ENCODE results near the gene TLE5.

Gene TLE5

DNA sequence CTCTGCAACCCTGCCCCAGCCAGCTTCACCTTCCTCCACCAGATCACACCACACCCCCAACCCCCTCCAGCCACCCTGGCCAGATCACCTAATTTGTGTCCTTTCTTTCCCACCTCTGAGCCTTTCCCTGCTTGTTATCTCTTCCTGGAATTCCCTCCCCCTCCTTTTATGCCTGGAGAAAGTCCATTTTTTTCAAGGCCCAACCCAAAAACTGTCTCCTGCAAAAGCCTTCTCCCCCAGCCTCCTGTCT is 28.0 kb downstream of the TLE5 start:
- no peak for TF ChIP-seq ZFX (IDR thresholded peaks at IDR 0.05; ENCODE audit: borderline replicate concordance)
- TF ChIP-seq, protein P1, sequence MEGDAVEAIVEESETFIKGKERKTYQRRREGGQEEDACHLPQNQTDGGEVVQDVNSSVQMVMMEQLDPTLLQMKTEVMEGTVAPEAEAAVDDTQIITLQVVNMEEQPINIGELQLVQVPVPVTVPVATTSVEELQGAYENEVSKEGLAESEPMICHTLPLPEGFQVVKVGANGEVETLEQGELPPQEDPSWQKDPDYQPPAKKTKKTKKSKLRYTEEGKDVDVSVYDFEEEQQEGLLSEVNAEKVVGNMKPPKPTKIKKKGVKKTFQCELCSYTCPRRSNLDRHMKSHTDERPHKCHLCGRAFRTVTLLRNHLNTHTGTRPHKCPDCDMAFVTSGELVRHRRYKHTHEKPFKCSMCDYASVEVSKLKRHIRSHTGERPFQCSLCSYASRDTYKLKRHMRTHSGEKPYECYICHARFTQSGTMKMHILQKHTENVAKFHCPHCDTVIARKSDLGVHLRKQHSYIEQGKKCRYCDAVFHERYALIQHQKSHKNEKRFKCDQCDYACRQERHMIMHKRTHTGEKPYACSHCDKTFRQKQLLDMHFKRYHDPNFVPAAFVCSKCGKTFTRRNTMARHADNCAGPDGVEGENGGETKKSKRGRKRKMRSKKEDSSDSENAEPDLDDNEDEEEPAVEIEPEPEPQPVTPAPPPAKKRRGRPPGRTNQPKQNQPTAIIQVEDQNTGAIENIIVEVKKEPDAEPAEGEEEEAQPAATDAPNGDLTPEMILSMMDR (IDR thresholded peaks at IDR 0.05): no peak
- peak overlapping the region; percentile 89 for H3K27ac ChIP-seq

DNA sequence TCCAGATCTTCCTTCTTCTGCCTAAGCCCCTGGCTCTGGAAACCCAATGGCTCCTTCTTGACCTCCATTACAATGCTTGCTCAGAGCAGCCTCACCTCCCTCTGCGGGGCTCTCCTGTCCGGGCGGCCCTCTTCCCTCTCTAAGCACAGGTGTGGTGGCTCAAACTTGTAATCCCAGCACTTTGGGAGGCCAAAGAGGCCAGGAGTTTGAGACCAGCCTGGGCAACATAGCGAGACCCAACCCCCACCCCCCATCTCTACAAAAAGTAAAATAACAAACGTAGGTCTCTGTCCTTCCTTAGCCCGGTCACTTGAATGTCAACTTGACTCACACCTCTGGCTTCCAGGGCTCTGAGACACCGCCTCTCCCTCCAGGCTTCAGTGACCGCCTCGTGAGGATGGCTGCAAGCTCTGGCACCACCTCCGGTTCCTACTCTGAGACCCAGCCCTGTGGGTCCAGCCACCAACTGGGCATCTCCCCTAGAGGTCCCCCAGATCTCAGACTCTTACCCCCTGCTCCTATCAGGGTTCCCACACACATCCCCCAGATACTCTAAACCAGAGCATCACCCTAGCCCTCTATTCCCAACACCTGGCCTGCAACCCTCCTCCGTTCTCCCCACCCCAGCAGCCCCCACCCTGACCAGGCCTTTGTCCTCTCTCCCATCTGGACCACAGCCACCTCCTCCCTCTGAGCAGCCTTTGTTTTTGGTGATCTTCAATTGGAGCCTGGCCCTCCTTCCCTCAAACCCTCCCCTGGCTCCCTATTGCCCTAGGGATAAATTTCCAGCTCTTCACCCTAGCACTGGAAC is 28.5 kb downstream of the TLE5 start:
- H3K27ac ChIP-seq: no peak overlapping the region; the same call in 1 of the 2 replicates

DNA sequence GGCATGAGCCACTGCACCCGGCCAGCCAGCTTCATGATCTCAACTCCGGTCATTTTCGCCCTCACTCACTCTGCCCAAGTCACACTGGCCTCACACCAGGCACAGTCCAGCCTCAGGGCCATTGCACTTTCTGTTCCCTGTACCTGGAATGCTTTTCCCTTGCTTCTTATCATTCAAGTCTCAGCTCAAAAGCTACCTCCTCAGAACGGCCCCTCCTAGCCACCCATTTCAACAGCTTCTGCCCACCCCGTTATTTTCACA is 30.8 kb downstream of the TLE5 start:
- TF ChIP-seq, protein P1 (IDR thresholded peaks at IDR 0.05): no peak
- TF ChIP-seq ZFX (IDR thresholded peaks at IDR 0.05; ENCODE audit: borderline replicate concordance): no peak
- peak overlapping the region; percentile 46 for H3K27ac ChIP-seq

More for the DNA sequence above, 28.5 kb downstream of the TLE5 start:
- TF ChIP-seq, protein P1 (IDR thresholded peaks at IDR 0.05): no peak
- TF ChIP-seq ZFX (IDR thresholded peaks at IDR 0.05; ENCODE audit: borderline replicate concordance): no peak

DNA sequence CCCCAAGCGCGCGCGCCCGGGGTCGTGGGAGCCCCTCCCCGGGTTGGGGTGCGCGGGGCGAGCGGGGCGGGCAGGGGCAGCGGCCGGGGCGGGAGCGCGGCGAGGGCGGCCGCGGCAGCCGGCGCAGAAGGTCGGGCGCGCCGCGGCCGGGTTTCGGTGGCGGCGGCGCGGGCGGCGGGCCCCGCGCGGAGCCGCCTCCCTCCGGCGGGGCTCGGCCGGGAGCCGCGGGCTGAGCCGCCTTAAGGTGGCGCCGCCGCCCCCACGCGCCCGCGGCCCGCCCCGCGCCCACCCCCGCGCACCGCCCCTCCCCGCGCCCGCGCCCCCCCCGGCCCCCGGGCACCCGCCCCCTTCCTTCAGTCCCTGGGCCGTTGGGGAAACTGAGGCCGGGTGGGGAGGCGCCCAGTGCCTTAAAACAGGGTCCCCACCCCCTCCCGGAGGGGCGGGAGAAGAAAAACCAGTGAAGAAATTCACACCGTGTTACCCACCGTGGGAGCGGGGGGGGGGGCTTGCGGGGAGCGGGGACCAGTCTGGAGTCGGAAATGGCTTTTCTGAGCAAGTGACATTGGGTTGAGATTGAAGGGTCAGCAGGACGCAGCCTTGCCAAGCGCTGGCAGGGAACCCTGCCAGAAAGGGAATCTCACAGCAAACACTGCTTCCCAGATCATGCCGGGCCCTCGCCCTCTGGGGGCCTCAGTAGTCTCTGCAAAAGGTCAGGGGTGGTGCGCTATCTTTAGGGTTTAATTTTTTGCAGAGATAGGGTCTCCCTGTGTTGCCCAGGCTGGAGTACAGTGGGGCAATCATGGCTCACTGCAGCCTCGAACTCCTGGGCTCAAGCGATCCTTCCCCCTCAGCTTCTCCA is 33.0 kb downstream of the TLE5 start, which contains the start of gene TLE2:
Gene TLE2, minus strand, starts transcription at position 216 of the 859 bp plus-strand sequence. CDS start 376 bp downstream, outside the sequence.
- H3K27ac ChIP-seq: 0 out of 2 replicates have a peak within 1 kb of the TSS, but pooled peaks have one; percentile 17
- TF ChIP-seq, protein P1 (IDR thresholded peaks at IDR 0.05): no peak

DNA sequence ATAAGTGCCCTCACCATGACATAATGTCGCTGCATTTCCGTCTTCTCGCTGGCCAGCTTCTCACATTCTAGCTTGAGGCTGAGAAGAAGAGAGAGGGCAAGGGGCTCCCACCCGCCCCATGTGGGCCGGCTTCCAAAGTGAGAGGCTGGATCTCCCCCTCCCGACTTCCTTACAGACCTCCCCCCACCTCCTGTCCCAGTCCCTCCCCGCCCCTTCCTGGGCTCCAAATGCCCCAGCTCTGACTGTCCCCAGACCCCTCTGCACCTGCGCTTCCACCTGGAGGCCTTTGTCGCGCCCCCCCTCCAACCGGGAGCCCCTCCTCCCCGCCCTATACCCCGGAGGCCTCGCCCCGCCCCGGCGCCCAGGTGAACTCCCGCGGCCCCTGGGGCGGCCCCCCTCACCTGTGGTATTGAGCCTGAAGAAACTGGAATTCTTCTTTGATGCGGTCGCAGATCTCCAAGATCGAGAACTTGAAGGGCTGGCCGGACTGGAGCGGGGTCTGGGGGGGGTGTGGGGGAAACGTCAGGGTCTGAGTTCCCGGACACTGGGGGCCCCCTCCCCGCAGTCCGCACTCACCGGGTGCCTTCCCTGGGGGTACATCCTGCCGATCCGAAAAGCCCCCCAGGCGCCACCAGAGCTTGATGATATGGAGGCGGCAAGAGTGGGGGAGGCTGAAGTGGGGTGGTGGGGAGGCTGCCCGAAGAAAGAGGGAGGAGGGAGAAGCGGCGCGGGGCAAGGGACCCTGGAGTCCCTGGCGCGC is 33.8 kb downstream of the TLE5 start:
- H3K27ac ChIP-seq: no peak overlapping the region
- TF ChIP-seq, protein P1 (IDR thresholded peaks at IDR 0.05): no peak
- no peak for TF ChIP-seq ZFX (IDR thresholded peaks at IDR 0.05; ENCODE audit: borderline replicate concordance)

DNA sequence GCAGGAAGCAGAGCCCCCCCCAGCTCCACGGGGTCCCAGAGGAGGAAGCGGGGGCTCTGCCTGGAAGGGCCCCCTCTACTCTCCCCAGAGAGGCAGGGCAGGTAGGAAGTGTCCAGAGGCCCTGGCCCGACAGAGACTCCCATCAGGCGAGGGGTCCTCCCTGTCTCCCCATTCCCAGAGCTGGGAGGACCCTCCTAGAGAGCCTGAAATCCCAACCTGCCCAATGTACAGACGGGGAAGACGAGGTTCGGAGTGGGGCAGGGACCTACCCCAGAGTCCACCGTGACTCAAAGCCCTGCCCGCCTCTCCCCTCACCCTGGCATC is 34.4 kb downstream of the TLE5 start:
- no peak for TF ChIP-seq ZFX (IDR thresholded peaks at IDR 0.05; ENCODE audit: borderline replicate concordance)
- TF ChIP-seq, protein P1 (IDR thresholded peaks at IDR 0.05): no peak
- H3K27ac ChIP-seq: no peak overlapping the region
